Measurements from ENCODE around the gene EDIL3. TPM values are rescaled to one million over a fixed set of nuclear protein-coding genes. Genes with fewer than 3 reads are reported as not detected.

Gene EDIL3
- total RNA-seq, 1 experiment from 2014 or later: 7.2 TPM

GRCh38 chr5:84014966-84015365, 369.7 kb downstream of the EDIL3 start:
- Histone ChIP-seq H3K4me1 (replicated peaks; ENCODE audit: insufficient read depth) (no peaks in the 10 kb centered on the region), H2AFZ (0 out of 2 replicates have a peak overlapping the region, but pooled peaks have one; percentile 29), H4K20me1 (ENCODE audit: insufficient read depth) (no peaks in the 10 kb centered on the region), H3K79me2 (ENCODE audit: low read depth) (no peaks in the 10 kb centered on the region), H3K4me3 (no peak overlapping the region), H3F3A (ENCODE audit: insufficient read depth, low read depth) (no peaks in the 10 kb centered on the region), H3K27me3 (ENCODE audit: insufficient read depth, low read depth) (no peaks in the 10 kb centered on the region), H3K9me3 (ENCODE audit: insufficient read depth, low read depth) (no peaks in the 10 kb centered on the region), H3K4me2 (no peak overlapping the region), H3K27ac (no peak overlapping the region), H3K9me2 (ENCODE audit: insufficient read depth) (no peaks in the 10 kb centered on the region), H3K36me3 (ENCODE audit: low read depth) (no peaks in the 10 kb centered on the region)
- DNase-seq: no peak
- TF ChIP-seq, protein P1, sequence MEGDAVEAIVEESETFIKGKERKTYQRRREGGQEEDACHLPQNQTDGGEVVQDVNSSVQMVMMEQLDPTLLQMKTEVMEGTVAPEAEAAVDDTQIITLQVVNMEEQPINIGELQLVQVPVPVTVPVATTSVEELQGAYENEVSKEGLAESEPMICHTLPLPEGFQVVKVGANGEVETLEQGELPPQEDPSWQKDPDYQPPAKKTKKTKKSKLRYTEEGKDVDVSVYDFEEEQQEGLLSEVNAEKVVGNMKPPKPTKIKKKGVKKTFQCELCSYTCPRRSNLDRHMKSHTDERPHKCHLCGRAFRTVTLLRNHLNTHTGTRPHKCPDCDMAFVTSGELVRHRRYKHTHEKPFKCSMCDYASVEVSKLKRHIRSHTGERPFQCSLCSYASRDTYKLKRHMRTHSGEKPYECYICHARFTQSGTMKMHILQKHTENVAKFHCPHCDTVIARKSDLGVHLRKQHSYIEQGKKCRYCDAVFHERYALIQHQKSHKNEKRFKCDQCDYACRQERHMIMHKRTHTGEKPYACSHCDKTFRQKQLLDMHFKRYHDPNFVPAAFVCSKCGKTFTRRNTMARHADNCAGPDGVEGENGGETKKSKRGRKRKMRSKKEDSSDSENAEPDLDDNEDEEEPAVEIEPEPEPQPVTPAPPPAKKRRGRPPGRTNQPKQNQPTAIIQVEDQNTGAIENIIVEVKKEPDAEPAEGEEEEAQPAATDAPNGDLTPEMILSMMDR (conservative IDR thresholded peaks at IDR 0.05): no peak
- TF ChIP-seq EZH2 (IDR thresholded peaks at IDR 0.05; ENCODE audit: low read depth): no peak
- intact Hi-C loops (cut with micrococcal nuclease; ENCODE audit: unreplicated experiment): no loop called here
- ChIA-PET POLR2A (ENCODE audit: unreplicated experiment) (no interaction called here), CTCF (no interaction called here)
- BruUV-seq (replicated peaks): no TSS peak

GRCh38 chr5:83993803-83994202, 390.9 kb downstream of the EDIL3 start:
- H3K27ac ChIP-seq: no peak overlapping the region
- intact Hi-C loops (cut with micrococcal nuclease; ENCODE audit: unreplicated experiment): no loop called here
- peaks cover 3% of the 10 kb centered on the region; the same call in 1 of the 2 replicates for H3K9me2 ChIP-seq (ENCODE audit: insufficient read depth)
- ChIA-PET POLR2A (ENCODE audit: unreplicated experiment) (no interaction called here), CTCF (no interaction called here)
- no peaks in the 10 kb centered on the region for H3K36me3 ChIP-seq (ENCODE audit: low read depth)
- no peak for DNase-seq
- no peak overlapping the region for H3K4me3 ChIP-seq
- no peaks in the 10 kb centered on the region for H3K4me1 ChIP-seq (replicated peaks; ENCODE audit: insufficient read depth)
- no peak overlapping the region for H2AFZ ChIP-seq
- H3K27me3 ChIP-seq (ENCODE audit: insufficient read depth, low read depth): no peaks in the 10 kb centered on the region
- TF ChIP-seq, protein P1 (conservative IDR thresholded peaks at IDR 0.05): no peak
- TF ChIP-seq EZH2 (IDR thresholded peaks at IDR 0.05; ENCODE audit: low read depth): no peak
- no TSS peak for BruUV-seq (replicated peaks)
- no peaks in the 10 kb centered on the region for H3K9me3 ChIP-seq (ENCODE audit: insufficient read depth, low read depth)
- no peak overlapping the region for H3K4me2 ChIP-seq
- H3F3A ChIP-seq (ENCODE audit: insufficient read depth, low read depth): no peaks in the 10 kb centered on the region
- no peaks in the 10 kb centered on the region for H3K79me2 ChIP-seq (ENCODE audit: low read depth)
- H4K20me1 ChIP-seq (ENCODE audit: insufficient read depth): no peaks in the 10 kb centered on the region

GRCh38 chr5:83991566-83992224, 393.0 kb downstream of the EDIL3 start:
- CTCF ChIA-PET: no interaction called here
- H3K9me2 ChIP-seq (ENCODE audit: insufficient read depth): peaks cover 3% of the 10 kb centered on the region; the same call in 1 of the 2 replicates
- POLR2A ChIA-PET (ENCODE audit: unreplicated experiment): no interaction called here
- H3K4me3 ChIP-seq: no peak overlapping the region
- no peak overlapping the region for H2AFZ ChIP-seq
- no peak overlapping the region for H3K4me2 ChIP-seq
- H3K9me3 ChIP-seq (ENCODE audit: insufficient read depth, low read depth): no peaks in the 10 kb centered on the region
- TF ChIP-seq, protein P1 (conservative IDR thresholded peaks at IDR 0.05): no peak
- no peak for TF ChIP-seq EZH2 (IDR thresholded peaks at IDR 0.05; ENCODE audit: low read depth)
- BruUV-seq (replicated peaks): no TSS peak
- H4K20me1 ChIP-seq (ENCODE audit: insufficient read depth): no peaks in the 10 kb centered on the region
- no peak overlapping the region for H3K27ac ChIP-seq
- no peaks in the 10 kb centered on the region for H3K4me1 ChIP-seq (replicated peaks; ENCODE audit: insufficient read depth)
- no peak for DNase-seq
- no peaks in the 10 kb centered on the region for H3F3A ChIP-seq (ENCODE audit: insufficient read depth, low read depth)
- no peaks in the 10 kb centered on the region for H3K36me3 ChIP-seq (ENCODE audit: low read depth)
- no peaks in the 10 kb centered on the region for H3K27me3 ChIP-seq (ENCODE audit: insufficient read depth, low read depth)
- no peaks in the 10 kb centered on the region for H3K79me2 ChIP-seq (ENCODE audit: low read depth)
- intact Hi-C loops (cut with micrococcal nuclease; ENCODE audit: unreplicated experiment): no loop called here
